Activated CD4-positive, alpha-beta T cell treated with anti-CD3 and anti-CD28 coated beads, Interleukin-2, Interleukin-4, amounts not matched to agents 100 ng/mL and 50 ng/mL, durations not matched to agents 16 hours and 8 hours (primary cell): ENCODE results near the gene HOPX.
"Not testable (repeated sequence)": the region's sequence is repeated elsewhere in the genome, so short reads cannot be mapped to it uniquely, and the experiment has no call there.

ENCODE experiments used
- DNase-seq: peaks from one replicate; pipeline ENCODE4 v3.0.0-alpha.2; 2020; ENCODE audit warnings: low spot score

The HOPX gene

GRCh38 chr4:56626963-56627362 lies 54.1 kb downstream of the HOPX start:
- DNase-seq, result no peak

GRCh38 chr4:56626420-56626819 lies 54.7 kb downstream of the HOPX start:
- no peak for DNase-seq

- no peak for DNase-seq
These were observed 58.9 kb downstream of the HOPX start for GRCh38 chr4:56622176-56622575.

GRCh38 chr4:56619816-56620215 lies 61.3 kb downstream of the HOPX start:
- no peak for DNase-seq

GRCh38 chr4:56619160-56619559 lies 61.9 kb downstream of the HOPX start:
- peak; percentile 25 for DNase-seq

GRCh38 chr4:56618734-56619133 lies 62.4 kb downstream of the HOPX start:
- DNase-seq, result no peak

- DNase-seq, result no peak
These were observed 67.8 kb downstream of the HOPX start for GRCh38 chr4:56613101-56613862.

- no peak for DNase-seq
These were observed 68.8 kb downstream of the HOPX start for GRCh38 chr4:56612282-56612681.

- no peak for DNase-seq
These were observed 69.6 kb downstream of the HOPX start for GRCh38 chr4:56611501-56611900.

- DNase-seq, result not testable (repeated sequence)
These were observed 70.9 kb downstream of the HOPX start for GRCh38 chr4:56610170-56610569.

- no peak for DNase-seq
These were observed 73.2 kb downstream of the HOPX start for GRCh38 chr4:56607926-56608325.

- DNase-seq, result no peak
These were observed 74.7 kb downstream of the HOPX start for GRCh38 chr4:56606385-56606784.

GRCh38 chr4:56605464-56605863 lies 75.6 kb downstream of the HOPX start:
- DNase-seq, result not testable (repeated sequence)

- no peak for DNase-seq
These were observed 77.8 kb downstream of the HOPX start for GRCh38 chr4:56603297-56603696.
